PC-9 (cell line): ENCODE data around the gene GNB1. TPM values are rescaled to one million over a fixed set of nuclear protein-coding genes. Genes with fewer than 3 reads are reported as not detected.
"Not testable (repeated sequence)": the region's sequence is repeated elsewhere in the genome, so short reads cannot be mapped to it uniquely, and the experiment has no call there.

Source experiments
- BruUV-seq: library from RNA; stranded (reverse); fragments of 400-500 nt; replicated peaks from 2 replicates; lab custom pipeline; 2021; lab: Mats Ljungman, UMichigan
- CTCF ChIA-PET: fragments of 300-600 bp; sonication (Branson Sonifier 250); formaldehyde crosslinking; loops from one replicate; lab custom pipeline; 2022; ENCODE audit warnings: antibody characterized with exemption; lab: Charles Lee
- POLR2A ChIA-PET: fragments of 300-600 bp; sonication (Branson Sonifier 250); formaldehyde crosslinking; loops from one replicate; lab custom pipeline; 2022; ENCODE audit warnings: antibody characterized with exemption; ENCODE audit not compliant: unreplicated experiment; lab: Charles Lee
- DNase-seq, 2 experiments: peaks; one replicate each; pipeline versions ENCODE4 v3.0.0 to v3.0.0-alpha.2; 2015 to 2022; ENCODE audit warnings: mixed read lengths in 1 of 2
- H2AFZ ChIP-seq: fragments of 200-600 bp; sonication (generic); 2 replicates; pipeline ENCODE4 v1.8.1; 2017; ENCODE audit warnings: antibody characterized with exemption
- H3F3A ChIP-seq: fragments of 200-600 bp; sonication (generic); 2 replicates; pipeline ENCODE4 v1.8.1; 2017; ENCODE audit warnings: antibody characterized with exemption, mild to moderate bottlenecking, low read depth; ENCODE audit not compliant: insufficient read depth
- H3K27ac ChIP-seq: fragments of 200-600 bp; sonication (generic); 2 replicates; pipeline ENCODE4 v1.6.1; 2016; ENCODE audit warnings: mixed run types
- H3K27me3 ChIP-seq: fragments of 200-600 bp; sonication (generic); 2 replicates; pipeline ENCODE4 v1.6.1; 2016; ENCODE audit warnings: low read depth, mixed run types; ENCODE audit not compliant: insufficient read depth
- H3K36me3 ChIP-seq: fragments of 200-600 bp; sonication (generic); 2 replicates; pipeline ENCODE4 v1.6.1; 2016; ENCODE audit warnings: low read depth, mixed run types
- H3K4me1 ChIP-seq: fragments of 200-600 bp; sonication (generic); replicated peaks from 2 replicates; pipeline ENCODE4 v1.6.1; 2016; ENCODE audit warnings: mixed run types; ENCODE audit not compliant: insufficient read depth
- H3K4me2 ChIP-seq: fragments of 200-600 bp; sonication (generic); 2 replicates; pipeline ENCODE4 v1.6.1; 2017; ENCODE audit warnings: mixed run types
- H3K4me3 ChIP-seq: fragments of 200-600 bp; sonication (generic); 2 replicates; pipeline ENCODE4 v1.6.1; 2016; ENCODE audit warnings: mixed run types
- H3K79me2 ChIP-seq: fragments of 200-600 bp; sonication (generic); 2 replicates; pipeline ENCODE4 v1.6.1; 2017; ENCODE audit warnings: low read depth, mixed run types
- H3K9me2 ChIP-seq: fragments of 200-600 bp; sonication (generic); 2 replicates; pipeline ENCODE4 v1.8.1; 2017; ENCODE audit warnings: mild to moderate bottlenecking; ENCODE audit not compliant: insufficient read depth
- H3K9me3 ChIP-seq: fragments of 200-600 bp; sonication (generic); 2 replicates; pipeline ENCODE4 v1.8.1; 2016; ENCODE audit warnings: low read depth; ENCODE audit not compliant: insufficient read depth
- H4K20me1 ChIP-seq: fragments of 200-600 bp; sonication (generic); 2 replicates; pipeline ENCODE4 v1.8.1; 2017; ENCODE audit not compliant: insufficient read depth
- CTCF ChIP-seq: fragments of 200-600 bp; sonication (generic); conservative IDR thresholded peaks from 2 replicates; pipeline ENCODE4 v1.6.1; 2017; ENCODE audit warnings: mixed run types, antibody characterized with exemption, mild to moderate bottlenecking, moderate library complexity
- EZH2 ChIP-seq: fragments of 200-600 bp; sonication (generic); IDR thresholded peaks from 2 replicates; pipeline ENCODE4 v1.8.0; 2017; ENCODE audit warnings: antibody characterized with exemption, low read depth
- intact Hi-C: fragments of 100-400 bp; cut with micrococcal nuclease; formaldehyde crosslinking; loops from one replicate; pipeline ENCODE4 v1.10.0; 2022; ENCODE audit not compliant: unreplicated experiment
- total RNA-seq: library from RNA; stranded (reverse); gene quantifications from 2 replicates; pipeline ENCODE4 v1.2.3, GENCODE V29; 2021

Gene GNB1
- total RNA-seq, 1 experiment from 2014 or later = 286 TPM

- H3K36me3 ChIP-seq = no peaks in the 10 kb centered on the region
- intact Hi-C loops = no loop called here
- no peak overlapping the region for H3K4me3 ChIP-seq
- H4K20me1 ChIP-seq = no peaks in the 10 kb centered on the region
- no peak overlapping the region for H2AFZ ChIP-seq
- ChIA-PET CTCF (no interaction called here), POLR2A (no interaction called here)
- BruUV-seq = no TSS peak
- no peak for TF ChIP-seq EZH2
- no peak for TF ChIP-seq CTCF
- no peaks in the 10 kb centered on the region for H3K9me3 ChIP-seq
- no peaks in the 10 kb centered on the region for H3K9me2 ChIP-seq
- no peaks in the 10 kb centered on the region for H3K4me1 ChIP-seq
- no peak for DNase-seq
- no peaks in the 10 kb centered on the region; the same call in 1 of the 2 replicates for H3F3A ChIP-seq
- H3K27me3 ChIP-seq = no peaks in the 10 kb centered on the region
- H3K79me2 ChIP-seq = no peaks in the 10 kb centered on the region
- H3K4me2 ChIP-seq = no peak overlapping the region
- no peak overlapping the region for H3K27ac ChIP-seq
Observed at GRCh38 chr1:1748686-1749321, 142.1 kb downstream of the GNB1 start.

GRCh38 chr1:1746566-1746909 is 144.3 kb downstream of the GNB1 start:
- H3K36me3 ChIP-seq, DNase-seq, CTCF ChIA-PET, H3K9me3 ChIP-seq, H3K27ac ChIP-seq, H3K9me2 ChIP-seq, H3K27me3 ChIP-seq, BruUV-seq, H3F3A ChIP-seq, H3K4me1 ChIP-seq, H3K79me2 ChIP-seq, H2AFZ ChIP-seq, intact Hi-C loops, H4K20me1 ChIP-seq: not testable (repeated sequence)
- Histone ChIP-seq H3K4me2 (peak overlapping the region; percentile 34; the same call in 1 of the 2 replicates), H3K4me3 (peak overlapping the region; percentile 54; the same call in 1 of the 2 replicates)
- POLR2A ChIA-PET = interaction anchor here (0.6 kb wide), 1 partner anchor 60 kb away, joined by 3 read pairs; no protein-coding TSS in a partner anchor

GRCh38 chr1:1745651-1746565 is 145.0 kb downstream of the GNB1 start:
- H3K27me3 ChIP-seq, intact Hi-C loops, BruUV-seq, H3K36me3 ChIP-seq, H2AFZ ChIP-seq, H3K4me1 ChIP-seq, H4K20me1 ChIP-seq, CTCF ChIA-PET, H3K9me3 ChIP-seq, H3K79me2 ChIP-seq, H3F3A ChIP-seq, H3K9me2 ChIP-seq: not testable (repeated sequence)
- peak overlapping the region; percentile 54; the same call in 1 of the 2 replicates for H3K4me3 ChIP-seq
- H3K4me2 ChIP-seq = peak overlapping the region; percentile 34; the same call in 1 of the 2 replicates
- POLR2A ChIA-PET = interaction anchor here (0.6 kb wide), 1 partner anchor 59 kb away, joined by 3 read pairs; no protein-coding TSS in a partner anchor
- DNase-seq = peak; percentile 66 to 95
- peak overlapping the region; percentile 96 for H3K27ac ChIP-seq

GRCh38 chr1:1742529-1742928 is 148.4 kb downstream of the GNB1 start:
- H3K4me3 ChIP-seq, H3K4me1 ChIP-seq, BruUV-seq, H3K9me2 ChIP-seq, H3K4me2 ChIP-seq, DNase-seq, H2AFZ ChIP-seq, H3K27me3 ChIP-seq, H3K36me3 ChIP-seq, H4K20me1 ChIP-seq, intact Hi-C loops, H3F3A ChIP-seq, H3K79me2 ChIP-seq, POLR2A ChIA-PET, H3K9me3 ChIP-seq, H3K27ac ChIP-seq, CTCF ChIA-PET: not testable (repeated sequence)

GRCh38 chr1:1741013-1741412 is 149.9 kb downstream of the GNB1 start:
- H3K4me1 ChIP-seq, H3K79me2 ChIP-seq, intact Hi-C loops, H3K27me3 ChIP-seq, H3K4me3 ChIP-seq, CTCF ChIA-PET, BruUV-seq, POLR2A ChIA-PET, H3K9me3 ChIP-seq, H3K4me2 ChIP-seq, H2AFZ ChIP-seq, H3K9me2 ChIP-seq, H3K36me3 ChIP-seq, H4K20me1 ChIP-seq, H3F3A ChIP-seq: not testable (repeated sequence)
- H3K27ac ChIP-seq = peak overlapping the region; percentile 48; the same call in 1 of the 2 replicates
- DNase-seq = peak; percentile 10 to 70

GRCh38 chr1:1738799-1739337 is 152.0 kb downstream of the GNB1 start:
- BruUV-seq, H3F3A ChIP-seq, H3K9me2 ChIP-seq, H4K20me1 ChIP-seq, CTCF ChIA-PET, DNase-seq, H3K4me1 ChIP-seq, H3K36me3 ChIP-seq, H3K4me2 ChIP-seq, H3K79me2 ChIP-seq, H3K4me3 ChIP-seq, POLR2A ChIA-PET, H3K27ac ChIP-seq, H3K27me3 ChIP-seq, intact Hi-C loops, H2AFZ ChIP-seq, H3K9me3 ChIP-seq: not testable (repeated sequence)
